Measurements from ENCODE around the gene FNDC3B.

FNDC3B gene

GRCh38 chr3:172195407-172195754 lies 156.0 kb downstream of the FNDC3B start:
- no peak for DNase-seq

GRCh38 chr3:172197344-172197743 lies 158.0 kb downstream of the FNDC3B start:
- no peak for DNase-seq

- no peak for DNase-seq
Observed at GRCh38 chr3:172198428-172198827, 159.1 kb downstream of the FNDC3B start.

GRCh38 chr3:172199850-172200369 lies 160.5 kb downstream of the FNDC3B start:
- DNase-seq: no peak

GRCh38 chr3:172201136-172201869 lies 161.9 kb downstream of the FNDC3B start:
- DNase-seq: no peak

- no peak for DNase-seq
Observed at GRCh38 chr3:172201870-172202236, 162.5 kb downstream of the FNDC3B start.

- no peak for DNase-seq
Observed at GRCh38 chr3:172202797-172203196, 163.4 kb downstream of the FNDC3B start.

GRCh38 chr3:172203522-172204258 lies 164.3 kb downstream of the FNDC3B start:
- no peak for DNase-seq

GRCh38 chr3:172204716-172205115 lies 165.3 kb downstream of the FNDC3B start:
- no peak for DNase-seq

GRCh38 chr3:172208586-172209332 lies 169.4 kb downstream of the FNDC3B start:
- no peak for DNase-seq

GRCh38 chr3:172209333-172210321 lies 170.2 kb downstream of the FNDC3B start:
- no peak for DNase-seq

GRCh38 chr3:172210355-172210754 lies 171.0 kb downstream of the FNDC3B start:
- no peak for DNase-seq

- DNase-seq: no peak
Observed at GRCh38 chr3:172211123-172211522, 171.7 kb downstream of the FNDC3B start.

- DNase-seq: no peak
Observed at GRCh38 chr3:172213200-172213599, 173.8 kb downstream of the FNDC3B start.

GRCh38 chr3:172213904-172214303 lies 174.5 kb downstream of the FNDC3B start:
- DNase-seq: no peak

GRCh38 chr3:172216267-172216666 lies 176.9 kb downstream of the FNDC3B start:
- no peak for DNase-seq

- DNase-seq: no peak
Observed at GRCh38 chr3:172216911-172217310, 177.5 kb downstream of the FNDC3B start.

GRCh38 chr3:172217877-172218276 lies 178.5 kb downstream of the FNDC3B start:
- DNase-seq: no peak

- DNase-seq: no peak
Observed at GRCh38 chr3:172218350-172219323, 179.3 kb downstream of the FNDC3B start.

GRCh38 chr3:172219750-172220149 lies 180.4 kb downstream of the FNDC3B start:
- DNase-seq: no peak

- no peak for DNase-seq
Observed at GRCh38 chr3:172221547-172221946, 182.2 kb downstream of the FNDC3B start.

All from stimulated activated CD4-positive, alpha-beta T cell treated with anti-CD3 and anti-CD28 coated beads, Interleukin-4, amount 100 ng/mL, for 1 hour (primary cell).